ENCODE results near the gene PIGK. TPM values are rescaled to one million over a fixed set of nuclear protein-coding genes. Genes with fewer than 3 reads are reported as not detected.

PIGK gene
- total RNA-seq, 4 donors from 2014 or later, result 15.4 to 21.6 (median 19.9) TPM

- TF ChIP-seq CTCF (IDR thresholded peaks at IDR 0.05; ENCODE audit: low read depth), result no peak
Measured at GRCh38 chr1:77239311-77239710, 20.1 kb upstream of the PIGK start.

GRCh38 chr1:77238462-77238861, 19.2 kb upstream of the PIGK start:
- no peak for TF ChIP-seq CTCF (IDR thresholded peaks at IDR 0.05; ENCODE audit: low read depth)

- no peak for TF ChIP-seq CTCF (IDR thresholded peaks at IDR 0.05; ENCODE audit: low read depth)
Measured at GRCh38 chr1:77234943-77235342, 15.7 kb upstream of the PIGK start.

- no peak for TF ChIP-seq CTCF (IDR thresholded peaks at IDR 0.05; ENCODE audit: low read depth)
Measured at GRCh38 chr1:77234096-77234495, 14.9 kb upstream of the PIGK start.

GRCh38 chr1:77232829-77233228, 13.6 kb upstream of the PIGK start:
- no peak for TF ChIP-seq CTCF (IDR thresholded peaks at IDR 0.05; ENCODE audit: low read depth)

- no peak for TF ChIP-seq CTCF (IDR thresholded peaks at IDR 0.05; ENCODE audit: low read depth)
Measured at GRCh38 chr1:77230051-77230450, 10.8 kb upstream of the PIGK start.

GRCh38 chr1:77228836-77229235, 9.6 kb upstream of the PIGK start:
- TF ChIP-seq CTCF (IDR thresholded peaks at IDR 0.05; ENCODE audit: low read depth), result no peak

All from subcutaneous adipose tissue (tissue), 4 donors.